Posterior vena cava (tissue), 2 donors: ENCODE data around the gene SDK1. TPM values are rescaled to one million over a fixed set of nuclear protein-coding genes. Genes with fewer than 3 reads are reported as not detected.

Experiments used
- DNase-seq: peaks from one replicate; pipeline ENCODE4 v3.0.0-alpha.2; 2020; ENCODE audit warnings: low spot score
- intact Hi-C, 2 donors: fragments of 100-400 bp; cut with DNase I; formaldehyde crosslinking; loops; one replicate each; pipeline versions ENCODE4 v1.14.1 to v1.14.2; 2022 to 2023
- total RNA-seq, 2 donors: library from RNA; stranded (reverse); fragmentation: NEBNext Ultra II Directional; extraction: Animal tissue kit (Norgen Biotek cat#: 25700); gene quantifications; one replicate each; pipeline ENCODE4 v1.2.1, GENCODE V29; 2021
- donor health status: DM: yes; HTN: yes; CAD: no.
- donor health status: DM: yes; HTN: yes; CAD: no.

The SDK1 gene
- total RNA-seq, 2 donors from 2014 or later, result 14.4 to 18.3 TPM

- no peak for DNase-seq
- intact Hi-C loops, result no loop called here
Measured at GRCh38 chr7:3437467-3437866, 136.4 kb downstream of the SDK1 start.

- intact Hi-C loops, result no loop called here
- no peak for DNase-seq
Measured at GRCh38 chr7:3438352-3438751, 137.3 kb downstream of the SDK1 start.

GRCh38 chr7:3439333-3440030 lies 138.4 kb downstream of the SDK1 start:
- no peak for DNase-seq
- intact Hi-C loops, result no loop called here

- intact Hi-C loops, result no loop called here
Measured at GRCh38 chr7:3440509-3440908, 139.5 kb downstream of the SDK1 start.

GRCh38 chr7:3443716-3444115 lies 142.7 kb downstream of the SDK1 start:
- intact Hi-C loops, result no loop called here
- DNase-seq, result no peak

More at GRCh38 chr7:3440509-3440908, 139.5 kb downstream of the SDK1 start:
- no peak for DNase-seq

- no peak for DNase-seq
- intact Hi-C loops, result no loop called here
Measured at GRCh38 chr7:3446786-3447185, 145.7 kb downstream of the SDK1 start.

- intact Hi-C loops, result no loop called here
Measured at GRCh38 chr7:3451701-3452100, 150.6 kb downstream of the SDK1 start.

GRCh38 chr7:3453398-3453797 lies 152.3 kb downstream of the SDK1 start:
- no peak for DNase-seq
- intact Hi-C loops, result no loop called here

More at GRCh38 chr7:3451701-3452100, 150.6 kb downstream of the SDK1 start:
- no peak for DNase-seq

GRCh38 chr7:3455806-3456595 lies 154.9 kb downstream of the SDK1 start:
- intact Hi-C loops, result no loop called here
- DNase-seq, result no peak

GRCh38 chr7:3459111-3459510 lies 158.1 kb downstream of the SDK1 start:
- intact Hi-C loops, result no loop called here
- no peak for DNase-seq

- no peak for DNase-seq
- intact Hi-C loops, result no loop called here
Measured at GRCh38 chr7:3461923-3462322, 160.9 kb downstream of the SDK1 start.

GRCh38 chr7:3463696-3464095 lies 162.6 kb downstream of the SDK1 start:
- no peak for DNase-seq
- intact Hi-C loops, result no loop called here

GRCh38 chr7:3464900-3465622 lies 164.0 kb downstream of the SDK1 start:
- intact Hi-C loops, result no loop called here
- no peak for DNase-seq

- intact Hi-C loops, result no loop called here
- DNase-seq, result no peak
Measured at GRCh38 chr7:3466261-3466660, 165.2 kb downstream of the SDK1 start.

GRCh38 chr7:3469641-3470040 lies 168.6 kb downstream of the SDK1 start:
- DNase-seq, result no peak
- intact Hi-C loops, result no loop called here

- intact Hi-C loops, result no loop called here
- DNase-seq, result no peak
Measured at GRCh38 chr7:3480197-3480596, 179.1 kb downstream of the SDK1 start.

GRCh38 chr7:3481435-3481834 lies 180.4 kb downstream of the SDK1 start:
- intact Hi-C loops, result no loop called here
- DNase-seq, result no peak

- intact Hi-C loops, result no loop called here
- DNase-seq, result no peak
Measured at GRCh38 chr7:3482147-3482921, 181.3 kb downstream of the SDK1 start.

GRCh38 chr7:3486841-3487240 lies 185.8 kb downstream of the SDK1 start:
- no peak for DNase-seq
- intact Hi-C loops, result no loop called here

- DNase-seq, result no peak
- intact Hi-C loops, result no loop called here
Measured at GRCh38 chr7:3488829-3489228, 187.8 kb downstream of the SDK1 start.
